Neural cell (in vitro differentiated cells): ENCODE measurements around the gene ANKRD6. TPM values are rescaled to one million over a fixed set of nuclear protein-coding genes. Genes with fewer than 3 reads are reported as not detected.

Source experiments
- H2AFZ ChIP-seq: fragments of 200-600, 300-800 bp; sonication (generic), shearing (Covaris generic); 2 replicates; pipeline ENCODE4 v1.6.0; 2014; ENCODE audit warnings: low read depth, mild to moderate bottlenecking, antibody characterized with exemption, low read length, moderate library complexity
- H3F3A ChIP-seq: fragments of 200-600 bp; shearing (Covaris generic); 2 replicates; pipeline ENCODE4 v1.6.1; 2016; ENCODE audit warnings: mild to moderate bottlenecking, moderate library complexity, mixed read lengths, antibody characterized with exemption, low read length; ENCODE audit not compliant: insufficient read depth, poor library complexity, severe bottlenecking
- H3K27ac ChIP-seq: fragments of 200-600, 300-800 bp; sonication (generic), shearing (Covaris generic); 2 replicates; pipeline ENCODE4 v1.5.1; 2014; ENCODE audit warnings: mild to moderate bottlenecking, low read length, moderate library complexity
- H3K27me3 ChIP-seq: fragments of 300-800, 200-600 bp; sonication (generic), shearing (Covaris generic); 2 replicates; pipeline ENCODE4 v1.6.0; 2014; ENCODE audit warnings: mild to moderate bottlenecking, low read depth, low read length, moderate library complexity; ENCODE audit not compliant: insufficient read depth
- H3K36me3 ChIP-seq: fragments of 300-800, 200-600 bp; sonication (generic), shearing (Covaris generic); 2 replicates; pipeline ENCODE4 v1.5.1; 2014; ENCODE audit warnings: mild to moderate bottlenecking, antibody characterized with exemption, low read length, moderate library complexity; ENCODE audit not compliant: insufficient read depth
- H3K4me2 ChIP-seq: fragments of 300-800, 200-600 bp; sonication (generic), shearing (Covaris generic); 2 replicates; pipeline ENCODE4 v1.6.0; 2014; ENCODE audit warnings: mild to moderate bottlenecking, low read length
- H3K4me3 ChIP-seq: fragments of 300-800, 200-600 bp; sonication (generic), shearing (Covaris generic); 2 replicates; pipeline ENCODE4 v1.5.1; 2014; ENCODE audit warnings: mild to moderate bottlenecking, low read length, moderate library complexity
- H3K79me2 ChIP-seq: fragments of 200-600 bp; shearing (Covaris generic); replicated peaks from 2 replicates; pipeline ENCODE4 v1.6.0; 2014; ENCODE audit warnings: mild to moderate bottlenecking, low read length, moderate library complexity; ENCODE audit not compliant: insufficient read depth
- H3K9ac ChIP-seq: fragments of 300-800, 200-600 bp; sonication (generic), shearing (Covaris generic); 2 replicates; pipeline ENCODE4 v1.6.1; 2016; ENCODE audit warnings: mild to moderate bottlenecking, low read length, mixed read lengths
- H3K9me2 ChIP-seq: fragments of 200-600 bp; shearing (Covaris generic); 2 replicates; pipeline ENCODE4 v1.6.1; 2016; ENCODE audit warnings: mild to moderate bottlenecking, low read length, mixed read lengths; ENCODE audit not compliant: insufficient read depth
- H3K9me3 ChIP-seq: fragments of 200-600, 300-800 bp; sonication (generic), shearing (Covaris generic); 2 replicates; pipeline ENCODE4 v1.6.1; 2016; ENCODE audit warnings: mild to moderate bottlenecking, mixed run types, low read length, moderate library complexity, mixed read lengths
- H4K20me1 ChIP-seq: fragments of 200-600 bp; shearing (Covaris generic); 2 replicates; pipeline ENCODE4 v1.6.1; 2016; ENCODE audit warnings: mild to moderate bottlenecking, mixed run types; ENCODE audit not compliant: insufficient read depth
- CTCF ChIP-seq: fragments of 450-650 bp; IDR thresholded peaks from 2 replicates; pipeline ENCODE4 v1.5.1; 2014; ENCODE audit warnings: antibody characterized with exemption, mild to moderate bottlenecking, moderate library complexity; ENCODE audit not compliant: poor library complexity, severe bottlenecking
- EP300 ChIP-seq: fragments of 450-650 bp; conservative IDR thresholded peaks from 2 replicates; pipeline ENCODE4 v1.6.1; 2014; ENCODE audit warnings: antibody characterized with exemption, mild to moderate bottlenecking, moderate library complexity; ENCODE audit not compliant: poor library complexity, severe bottlenecking
- EZH2 ChIP-seq: fragments of 200-600, 300-800 bp; shearing (Covaris generic), sonication (generic); IDR thresholded peaks from 2 replicates; pipeline ENCODE4 v1.6.1; 2014; ENCODE audit warnings: antibody characterized with exemption, low read length, borderline replicate concordance, mild to moderate bottlenecking; ENCODE audit not compliant: insufficient read depth, poor library complexity, severe bottlenecking
- MXI1 ChIP-seq: fragments of 450-650 bp; conservative IDR thresholded peaks from 2 replicates; pipeline ENCODE4 v1.6.1; 2014; ENCODE audit warnings: antibody characterized with exemption, mild to moderate bottlenecking; ENCODE audit not compliant: poor library complexity, severe bottlenecking
- POLR2AphosphoS5 ChIP-seq: IDR thresholded peaks from 2 replicates; pipeline ENCODE4 v1.6.1; 2012
- RAD21 ChIP-seq: fragments of 450-650 bp; conservative IDR thresholded peaks from 2 replicates; pipeline ENCODE4 v1.6.1; 2014; ENCODE audit warnings: antibody characterized with exemption, mild to moderate bottlenecking, moderate library complexity
- SMC3 ChIP-seq: fragments of 450-650 bp; conservative IDR thresholded peaks from 2 replicates; pipeline ENCODE4 v1.6.1; 2014; ENCODE audit warnings: antibody characterized with exemption, mild to moderate bottlenecking, moderate library complexity; ENCODE audit not compliant: poor library complexity
- TAF1 ChIP-seq: IDR thresholded peaks from 2 replicates; pipeline ENCODE4 v1.6.1; 2012; ENCODE audit warnings: low read depth
- polyA plus RNA-seq: library from polyadenylated mRNA; depleted of rRNA; stranded (reverse); fragments of >200 nt; gene quantifications from 2 replicates; pipeline ENCODE4 v1.2.3, GENCODE V29; 2014
- TF ChIP-seq, protein P1 (sequence below): IDR thresholded peaks from 2 replicates; pipeline ENCODE4 v1.6.1; 2012; ENCODE audit warnings: borderline replicate concordance

The ANKRD6 gene
- polyA plus RNA-seq, 1 donor from 2014 or later, result 43.5 TPM

DNA sequence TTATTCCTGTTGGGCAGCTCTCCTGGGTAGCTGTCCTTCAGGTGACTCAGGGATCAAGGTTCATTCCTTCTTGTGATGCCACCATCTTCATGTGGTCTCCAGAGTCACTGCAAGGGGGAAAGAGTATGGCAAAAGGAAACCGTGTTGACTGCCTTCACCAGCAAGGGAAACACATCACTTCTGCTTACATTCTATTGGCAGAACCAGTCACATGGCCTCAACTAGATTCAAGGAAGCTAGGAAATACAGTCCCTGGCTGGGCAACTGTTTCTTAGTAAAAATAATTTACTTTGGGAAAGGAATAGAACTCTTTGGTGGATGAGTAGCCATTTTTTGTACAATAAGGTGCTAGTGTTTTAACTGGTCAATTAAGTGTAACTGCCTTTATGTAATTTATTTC, 5.3 kb downstream of the ANKRD6 start:
- no peak overlapping the region for H3K9ac ChIP-seq
- H4K20me1 ChIP-seq, result no peaks in the 10 kb centered on the region
- no peaks in the 10 kb centered on the region for H3F3A ChIP-seq
- H3K27me3 ChIP-seq, result no peaks in the 10 kb centered on the region
- no peak overlapping the region for H3K4me3 ChIP-seq
- no peak overlapping the region for H3K27ac ChIP-seq
- H2AFZ ChIP-seq, result no peak overlapping the region
- TF ChIP-seq MXI1 (no peak), RAD21 (no peak), CTCF (no peak), EZH2 (no peak), EP300 (no peak), SMC3 (no peak), POLR2AphosphoS5 (no peak), TAF1 (no peak)
- TF ChIP-seq, protein P1, sequence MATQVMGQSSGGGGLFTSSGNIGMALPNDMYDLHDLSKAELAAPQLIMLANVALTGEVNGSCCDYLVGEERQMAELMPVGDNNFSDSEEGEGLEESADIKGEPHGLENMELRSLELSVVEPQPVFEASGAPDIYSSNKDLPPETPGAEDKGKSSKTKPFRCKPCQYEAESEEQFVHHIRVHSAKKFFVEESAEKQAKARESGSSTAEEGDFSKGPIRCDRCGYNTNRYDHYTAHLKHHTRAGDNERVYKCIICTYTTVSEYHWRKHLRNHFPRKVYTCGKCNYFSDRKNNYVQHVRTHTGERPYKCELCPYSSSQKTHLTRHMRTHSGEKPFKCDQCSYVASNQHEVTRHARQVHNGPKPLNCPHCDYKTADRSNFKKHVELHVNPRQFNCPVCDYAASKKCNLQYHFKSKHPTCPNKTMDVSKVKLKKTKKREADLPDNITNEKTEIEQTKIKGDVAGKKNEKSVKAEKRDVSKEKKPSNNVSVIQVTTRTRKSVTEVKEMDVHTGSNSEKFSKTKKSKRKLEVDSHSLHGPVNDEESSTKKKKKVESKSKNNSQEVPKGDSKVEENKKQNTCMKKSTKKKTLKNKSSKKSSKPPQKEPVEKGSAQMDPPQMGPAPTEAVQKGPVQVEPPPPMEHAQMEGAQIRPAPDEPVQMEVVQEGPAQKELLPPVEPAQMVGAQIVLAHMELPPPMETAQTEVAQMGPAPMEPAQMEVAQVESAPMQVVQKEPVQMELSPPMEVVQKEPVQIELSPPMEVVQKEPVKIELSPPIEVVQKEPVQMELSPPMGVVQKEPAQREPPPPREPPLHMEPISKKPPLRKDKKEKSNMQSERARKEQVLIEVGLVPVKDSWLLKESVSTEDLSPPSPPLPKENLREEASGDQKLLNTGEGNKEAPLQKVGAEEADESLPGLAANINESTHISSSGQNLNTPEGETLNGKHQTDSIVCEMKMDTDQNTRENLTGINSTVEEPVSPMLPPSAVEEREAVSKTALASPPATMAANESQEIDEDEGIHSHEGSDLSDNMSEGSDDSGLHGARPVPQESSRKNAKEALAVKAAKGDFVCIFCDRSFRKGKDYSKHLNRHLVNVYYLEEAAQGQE, result no peak
- H3K79me2 ChIP-seq, result no peaks in the 10 kb centered on the region
- no peaks in the 10 kb centered on the region for H3K9me3 ChIP-seq
- H3K4me2 ChIP-seq, result no peak overlapping the region
- H3K9me2 ChIP-seq, result no peaks in the 10 kb centered on the region
- no peaks in the 10 kb centered on the region for H3K36me3 ChIP-seq

DNA sequence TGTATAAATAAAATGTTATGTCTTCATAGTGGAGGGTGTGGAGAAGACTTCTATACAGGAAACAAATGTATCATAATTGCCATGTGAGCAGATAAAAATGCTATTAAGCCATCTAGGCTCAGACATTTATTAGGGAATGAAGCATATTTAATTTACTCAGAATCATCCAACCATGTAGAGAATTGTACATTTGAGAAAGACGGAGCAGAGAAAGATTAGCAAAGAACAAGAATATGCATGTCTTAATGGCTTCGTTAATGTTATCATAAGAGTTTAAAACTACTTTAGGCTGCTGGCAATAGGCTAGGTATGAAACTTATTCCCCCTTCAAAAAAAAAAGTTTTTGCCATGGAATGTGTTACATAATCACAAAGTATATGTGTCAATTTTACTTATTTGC, 6.1 kb downstream of the ANKRD6 start:
- H3F3A ChIP-seq, result no peaks in the 10 kb centered on the region
- TF ChIP-seq MXI1 (no peak), TAF1 (no peak), CTCF (no peak), EZH2 (no peak), POLR2AphosphoS5 (no peak), RAD21 (no peak), EP300 (no peak), SMC3 (no peak)
- TF ChIP-seq, protein P1, result no peak
- H4K20me1 ChIP-seq, result no peaks in the 10 kb centered on the region
- H3K4me3 ChIP-seq, result no peak overlapping the region
- no peaks in the 10 kb centered on the region for H3K79me2 ChIP-seq
- H3K9me2 ChIP-seq, result no peaks in the 10 kb centered on the region
- H3K36me3 ChIP-seq, result no peaks in the 10 kb centered on the region
- no peaks in the 10 kb centered on the region for H3K9me3 ChIP-seq
- H3K9ac ChIP-seq, result no peak overlapping the region
- no peak overlapping the region for H3K27ac ChIP-seq
- no peak overlapping the region for H2AFZ ChIP-seq
- H3K27me3 ChIP-seq, result no peaks in the 10 kb centered on the region
- no peak overlapping the region for H3K4me2 ChIP-seq
